Upper lobe of left lung (tissue), 4 donors: ENCODE results near the gene CHST1.

Source experiments
- EP300 ChIP-seq, 4 donors: sonication (generic); formaldehyde crosslinking; IDR thresholded peaks; one replicate each; pipeline ENCODE4 v1.5.1; 2017; ENCODE audit warnings: antibody characterized with exemption in 4 of 4, control low read depth in 2 of 4
- POLR2AphosphoS5 ChIP-seq, 2 donors: sonication (generic); formaldehyde crosslinking; IDR thresholded peaks; one replicate each; pipeline ENCODE4 v1.5.1; 2017; ENCODE audit warnings: antibody characterized with exemption in 2 of 2
- TF ChIP-seq, protein P1 (sequence below), 6 experiments: fragments of 450-650 bp in 4 of 6; fragments of 200-600 bp in 2 of 6; sonication (generic) in 2 of 6; IDR thresholded peaks; one replicate each; pipeline ENCODE4 v1.5.1; 2016 to 2019; ENCODE audit warnings: antibody characterized with exemption in 6 of 6

DNA sequence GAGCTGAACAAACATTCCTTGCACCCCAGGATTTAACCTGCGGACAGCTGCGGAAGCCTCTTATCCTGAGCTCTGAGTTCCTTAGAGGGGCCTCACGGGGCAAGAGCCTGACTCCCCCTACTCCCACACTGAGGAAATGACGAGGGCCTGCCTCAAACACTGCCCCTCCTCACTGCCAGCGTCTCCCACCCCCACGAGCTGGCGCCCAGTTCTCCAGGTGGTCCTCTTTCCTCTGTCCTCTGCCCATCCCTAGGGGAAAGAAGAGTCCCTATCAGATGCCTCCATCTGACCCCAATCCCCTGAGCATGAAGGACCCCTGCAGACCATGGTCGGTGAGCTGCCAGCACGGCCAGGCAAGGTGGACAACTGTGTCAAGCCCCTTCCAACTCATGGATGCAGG, 14.3 kb downstream of the CHST1 start:
- TF ChIP-seq EP300 (IDR thresholded peaks at IDR 0.05) (no peak), POLR2AphosphoS5 (IDR thresholded peaks at IDR 0.05) (no peak)
- TF ChIP-seq, protein P1, sequence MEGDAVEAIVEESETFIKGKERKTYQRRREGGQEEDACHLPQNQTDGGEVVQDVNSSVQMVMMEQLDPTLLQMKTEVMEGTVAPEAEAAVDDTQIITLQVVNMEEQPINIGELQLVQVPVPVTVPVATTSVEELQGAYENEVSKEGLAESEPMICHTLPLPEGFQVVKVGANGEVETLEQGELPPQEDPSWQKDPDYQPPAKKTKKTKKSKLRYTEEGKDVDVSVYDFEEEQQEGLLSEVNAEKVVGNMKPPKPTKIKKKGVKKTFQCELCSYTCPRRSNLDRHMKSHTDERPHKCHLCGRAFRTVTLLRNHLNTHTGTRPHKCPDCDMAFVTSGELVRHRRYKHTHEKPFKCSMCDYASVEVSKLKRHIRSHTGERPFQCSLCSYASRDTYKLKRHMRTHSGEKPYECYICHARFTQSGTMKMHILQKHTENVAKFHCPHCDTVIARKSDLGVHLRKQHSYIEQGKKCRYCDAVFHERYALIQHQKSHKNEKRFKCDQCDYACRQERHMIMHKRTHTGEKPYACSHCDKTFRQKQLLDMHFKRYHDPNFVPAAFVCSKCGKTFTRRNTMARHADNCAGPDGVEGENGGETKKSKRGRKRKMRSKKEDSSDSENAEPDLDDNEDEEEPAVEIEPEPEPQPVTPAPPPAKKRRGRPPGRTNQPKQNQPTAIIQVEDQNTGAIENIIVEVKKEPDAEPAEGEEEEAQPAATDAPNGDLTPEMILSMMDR (IDR thresholded peaks at IDR 0.05), result no peak
